Measurements from ENCODE around the gene ANXA11.

The ANXA11 gene

GRCh38 chr10:80205477-80206276 lies at the start of gene ANXA11:
ANXA11 (minus strand) TSS chr10:80205537; CDS start chr10:80172861, 32,676 bp downstream.
- TF ChIP-seq CTCF (IDR thresholded peaks at IDR 0.05): no peak

- TF ChIP-seq CTCF (IDR thresholded peaks at IDR 0.05): no peak
Measured at GRCh38 chr10:80253266-80253962, 48.1 kb upstream of the ANXA11 start.

GRCh38 chr10:80252296-80252887 lies 47.1 kb upstream of the ANXA11 start:
- no peak for TF ChIP-seq CTCF (IDR thresholded peaks at IDR 0.05)

GRCh38 chr10:80211786-80212185 lies 6.4 kb upstream of the ANXA11 start:
- TF ChIP-seq CTCF (IDR thresholded peaks at IDR 0.05): no peak

- no peak for TF ChIP-seq CTCF (IDR thresholded peaks at IDR 0.05)
Measured at GRCh38 chr10:80210259-80210658, 4.9 kb upstream of the ANXA11 start.

- TF ChIP-seq CTCF (IDR thresholded peaks at IDR 0.05): no peak
Measured at GRCh38 chr10:80207768-80208370, 2.5 kb upstream of the ANXA11 start.

- no peak for TF ChIP-seq CTCF (IDR thresholded peaks at IDR 0.05)
Measured at GRCh38 chr10:80206277-80206655, 929 bp upstream of the ANXA11 start.
